ENCODE results near the gene SUN1. TPM values are rescaled to one million over a fixed set of nuclear protein-coding genes. Genes with fewer than 3 reads are reported as not detected.
"Not testable (repeated sequence)": the region's sequence is repeated elsewhere in the genome, so short reads cannot be mapped to it uniquely, and the experiment has no call there.

Gene SUN1
- total RNA-seq, 1 donor: 73.4 TPM

- DNase-seq (ENCODE audit: low read depth): no peak
- no peak for TF ChIP-seq CTCF (IDR thresholded peaks at IDR 0.05; ENCODE audit: insufficient read depth, low read depth, low read length)
- no peak overlapping the region for H3K4me3 ChIP-seq (ENCODE audit: low read depth, low read length)
Measured at GRCh38 chr7:798921-799470, 33.3 kb upstream of the SUN1 start.

GRCh38 chr7:800692-801091 is 31.6 kb upstream of the SUN1 start:
- DNase-seq (ENCODE audit: low read depth): no peak
- H3K4me3 ChIP-seq (ENCODE audit: low read depth, low read length): no peak overlapping the region
- no peak for TF ChIP-seq CTCF (IDR thresholded peaks at IDR 0.05; ENCODE audit: insufficient read depth, low read depth, low read length)

- not testable (repeated sequence) for H3K4me3 ChIP-seq (ENCODE audit: low read depth, low read length); DNase-seq (ENCODE audit: low read depth)
Measured at GRCh38 chr7:801351-801750, 30.9 kb upstream of the SUN1 start.

GRCh38 chr7:801940-802381 is 30.3 kb upstream of the SUN1 start:
- no peak for TF ChIP-seq CTCF (IDR thresholded peaks at IDR 0.05; ENCODE audit: insufficient read depth, low read depth, low read length)
- DNase-seq (ENCODE audit: low read depth): peak; percentile 58
- H3K4me3 ChIP-seq (ENCODE audit: low read depth, low read length): peak overlapping the region; percentile 12

GRCh38 chr7:802500-803242 is 29.6 kb upstream of the SUN1 start:
- H3K4me3 ChIP-seq (ENCODE audit: low read depth, low read length): peak overlapping the region; percentile 9
- TF ChIP-seq CTCF (IDR thresholded peaks at IDR 0.05; ENCODE audit: insufficient read depth, low read depth, low read length): no peak
- DNase-seq (ENCODE audit: low read depth): no peak

- TF ChIP-seq CTCF (IDR thresholded peaks at IDR 0.05; ENCODE audit: insufficient read depth, low read depth, low read length): no peak
- DNase-seq (ENCODE audit: low read depth): peak; percentile 63
- H3K4me3 ChIP-seq (ENCODE audit: low read depth, low read length): peak overlapping the region; percentile 9
Measured at GRCh38 chr7:803243-803635, 29.0 kb upstream of the SUN1 start.

GRCh38 chr7:803796-804195 is 28.5 kb upstream of the SUN1 start:
- H3K4me3 ChIP-seq (ENCODE audit: low read depth, low read length); DNase-seq (ENCODE audit: low read depth): not testable (repeated sequence)

- H3K4me3 ChIP-seq (ENCODE audit: low read depth, low read length): no peak overlapping the region
- TF ChIP-seq CTCF (IDR thresholded peaks at IDR 0.05; ENCODE audit: insufficient read depth, low read depth, low read length): no peak
- DNase-seq (ENCODE audit: low read depth): peak; percentile 81
Measured at GRCh38 chr7:805261-805660, 27.0 kb upstream of the SUN1 start.
